HEK293 (cell line): ENCODE data around the gene PTTG1.

ENCODE experiments used
- CTCF ChIA-PET: fragments of 350-600 bp; formaldehyde crosslinking; extraction: SDS; loops from one replicate; lab custom pipeline; 2021; ENCODE audit warnings: antibody characterized with exemption; lab: Yijun Ruan, JAX
- POLR2A ChIA-PET: fragments of 300-600 bp; formaldehyde crosslinking; extraction: SDS; loops from one replicate; lab custom pipeline; 2020; ENCODE audit warnings: antibody characterized with exemption, inconsistent platforms; lab: Yijun Ruan, JAX
- H3K27ac ChIP-seq: fragments of 200-500 bp; sonication (Bioruptor generic); 2 replicates; pipeline ENCODE4 v1.5.1; 2014; ENCODE audit warnings: low read depth, low read length, control low read depth, inconsistent platforms; ENCODE audit errors: extremely low read depth
- H3K36me3 ChIP-seq, 2 experiments: fragments of 200-500 bp in 1 of 2; sonication (Bioruptor generic) in 1 of 2; 1 replicate in 1 of 2; 2 replicates in 1 of 2; pipeline ENCODE4 v1.5.1; 2014 to 2017; ENCODE audit warnings: inconsistent platforms in 2 of 2, low read length in 2 of 2; ENCODE audit not compliant: control insufficient read depth in 2 of 2, insufficient read depth in 1 of 2
- H3K4me1 ChIP-seq: fragments of 200-500 bp; sonication (Bioruptor generic); 2 replicates; pipeline ENCODE4 v1.5.1; 2014; ENCODE audit warnings: mild to moderate bottlenecking, low read length, inconsistent platforms; ENCODE audit not compliant: control insufficient read depth, insufficient read depth
- H3K4me3 ChIP-seq: 2 replicates; pipeline ENCODE4 v1.5.1; 2011; ENCODE audit warnings: low read depth, mild to moderate bottlenecking, control low read depth, low read length, moderate library complexity
- H3K9me3 ChIP-seq: fragments of 200-500 bp; sonication (Bioruptor generic); 2 replicates; pipeline ENCODE4 v1.5.1; 2014; ENCODE audit warnings: low read depth, low read length, inconsistent platforms; ENCODE audit not compliant: control insufficient read depth, insufficient read depth
- GFI1B ChIP-seq: fragments of 450-650 bp; formaldehyde crosslinking; IDR thresholded peaks from 2 replicates; pipeline ENCODE4 v1.5.1; 2016; ENCODE audit warnings: missing biosample characterization, missing genetic modification characterization
- IKZF3 ChIP-seq: fragments of 450-650 bp; IDR thresholded peaks from 2 replicates; pipeline ENCODE4 v1.5.0; 2018; ENCODE audit warnings: missing biosample characterization, mild to moderate bottlenecking, missing genetic modification characterization, moderate library complexity
- KLF8 ChIP-seq: fragments of 450-650 bp; formaldehyde crosslinking; IDR thresholded peaks from 2 replicates; pipeline ENCODE4 v1.5.1; 2016; ENCODE audit warnings: missing biosample characterization, missing genetic modification characterization
- REPIN1 ChIP-seq: fragments of 450-650 bp; formaldehyde crosslinking; IDR thresholded peaks from 2 replicates; pipeline ENCODE4 v1.5.1; 2017; ENCODE audit warnings: missing biosample characterization, missing genetic modification characterization, low read depth
- SCRT2 ChIP-seq: fragments of 450-650 bp; formaldehyde crosslinking; IDR thresholded peaks from 2 replicates; pipeline ENCODE4 v1.5.1; 2016; ENCODE audit warnings: missing biosample characterization, missing genetic modification characterization
- WT1 ChIP-seq: fragments of 450-650 bp; formaldehyde crosslinking; IDR thresholded peaks from 2 replicates; pipeline ENCODE4 v1.5.1; 2016; ENCODE audit warnings: missing biosample characterization, missing genetic modification characterization
- ZEB2 ChIP-seq: fragments of 450-650 bp; formaldehyde crosslinking; IDR thresholded peaks from 2 replicates; pipeline ENCODE4 v1.5.1; 2016; ENCODE audit warnings: missing biosample characterization, missing genetic modification characterization
- ZFP3 ChIP-seq: fragments of 450-650 bp; formaldehyde crosslinking; IDR thresholded peaks from 2 replicates; pipeline ENCODE4 v1.5.1; 2016; ENCODE audit warnings: low read depth, missing biosample characterization, missing genetic modification characterization
- ZNF311 ChIP-seq: fragments of 450-650 bp; formaldehyde crosslinking; IDR thresholded peaks from 2 replicates; pipeline ENCODE4 v1.5.1; 2017; ENCODE audit warnings: missing biosample characterization, missing genetic modification characterization, borderline replicate concordance
- ZNF335 ChIP-seq: fragments of 450-650 bp; formaldehyde crosslinking; conservative IDR thresholded peaks from 2 replicates; pipeline ENCODE4 v1.5.1; 2016; ENCODE audit warnings: missing biosample characterization, missing genetic modification characterization
- ZNF354C ChIP-seq: fragments of 450-650 bp; formaldehyde crosslinking; IDR thresholded peaks from 2 replicates; pipeline ENCODE4 v1.5.1; 2016; ENCODE audit warnings: missing biosample characterization, missing genetic modification characterization, low read depth, borderline replicate concordance
- ZNF404 ChIP-seq: fragments of 450-650 bp; formaldehyde crosslinking; IDR thresholded peaks from 2 replicates; pipeline ENCODE4 v1.5.1; 2017; ENCODE audit warnings: missing biosample characterization, missing genetic modification characterization
- ZNF549 ChIP-seq: fragments of 450-650 bp; IDR thresholded peaks from 2 replicates; pipeline ENCODE4 v1.5.1; 2018; ENCODE audit warnings: missing biosample characterization, missing genetic modification characterization, mild to moderate bottlenecking, inconsistent platforms, moderate library complexity
- ZNF629 ChIP-seq: fragments of 450-650 bp; formaldehyde crosslinking; IDR thresholded peaks from 2 replicates; pipeline ENCODE4 v1.5.1; 2017; ENCODE audit warnings: missing biosample characterization, missing genetic modification characterization
- ZNF777 ChIP-seq: fragments of 450-650 bp; formaldehyde crosslinking; IDR thresholded peaks from 2 replicates; pipeline ENCODE4 v1.5.1; 2017; ENCODE audit warnings: missing biosample characterization, missing genetic modification characterization, borderline replicate concordance
- ZNF837 ChIP-seq: fragments of 450-650 bp; formaldehyde crosslinking; IDR thresholded peaks from 2 replicates; pipeline ENCODE4 v1.5.1; 2016; ENCODE audit warnings: missing biosample characterization, missing genetic modification characterization
- ZSCAN16 ChIP-seq: fragments of 450-650 bp; formaldehyde crosslinking; IDR thresholded peaks from 2 replicates; pipeline ENCODE4 v1.5.1; 2016; ENCODE audit warnings: missing biosample characterization, missing genetic modification characterization
- TF ChIP-seq, protein P1 (sequence below): fragments of 450-650 bp; formaldehyde crosslinking; IDR thresholded peaks from 2 replicates; pipeline ENCODE4 v1.5.1; 2016; ENCODE audit warnings: missing biosample characterization, missing genetic modification characterization
- TF ChIP-seq, protein P2 (sequence below): fragments of 450-650 bp; formaldehyde crosslinking; IDR thresholded peaks from 2 replicates; pipeline ENCODE4 v1.5.1; 2016; ENCODE audit warnings: missing biosample characterization, missing genetic modification characterization
- TF ChIP-seq, protein P3 (sequence below): fragments of 450-650 bp; formaldehyde crosslinking; IDR thresholded peaks from 2 replicates; pipeline ENCODE4 v1.5.1; 2016; ENCODE audit warnings: missing biosample characterization, missing genetic modification characterization
- TF ChIP-seq, protein P4 (sequence below): fragments of 450-650 bp; formaldehyde crosslinking; optimal IDR thresholded peaks from 2 replicates; pipeline ENCODE3; 2016; ENCODE audit warnings: missing biosample characterization, mild to moderate bottlenecking, missing genetic modification characterization

Gene PTTG1

DNA sequence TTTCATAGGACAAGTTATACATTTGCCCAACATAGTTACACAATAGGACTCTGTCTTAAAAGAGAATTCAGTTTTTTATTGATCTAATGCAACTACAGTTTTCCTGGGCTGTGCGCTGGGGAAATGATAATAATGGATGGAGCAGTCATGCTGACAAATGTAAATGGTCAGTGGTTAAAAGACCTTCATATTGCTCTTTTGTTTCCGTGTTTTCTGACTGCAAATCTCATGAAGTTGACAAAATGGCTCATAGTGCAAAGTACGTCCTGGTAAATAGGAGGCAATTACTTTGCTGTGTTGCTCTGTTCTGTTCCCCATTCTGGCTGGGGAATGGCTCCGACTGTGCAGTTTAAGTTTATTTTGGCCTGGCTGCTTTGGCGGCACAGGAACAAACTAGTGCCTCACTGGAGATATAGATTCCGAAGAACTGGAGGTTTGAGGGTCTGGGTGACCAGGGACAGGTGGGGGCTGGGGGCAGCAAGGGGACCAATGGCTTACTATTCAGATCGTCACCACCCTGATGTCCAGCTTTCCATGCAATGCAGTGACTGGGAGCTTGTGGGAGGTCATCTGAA lies 54.3 kb downstream of the PTTG1 start:
- Histone ChIP-seq H3K9me3 (no peaks in the 10 kb centered on the region), H3K4me3 (no peak overlapping the region)
- CTCF ChIA-PET: interaction anchor here (0.6 to 0.7 kb wide), 2 partner anchors 37 kb away, joined by 3 to 4 read pairs; no protein-coding TSS in a partner anchor
- TF ChIP-seq, protein P1, sequence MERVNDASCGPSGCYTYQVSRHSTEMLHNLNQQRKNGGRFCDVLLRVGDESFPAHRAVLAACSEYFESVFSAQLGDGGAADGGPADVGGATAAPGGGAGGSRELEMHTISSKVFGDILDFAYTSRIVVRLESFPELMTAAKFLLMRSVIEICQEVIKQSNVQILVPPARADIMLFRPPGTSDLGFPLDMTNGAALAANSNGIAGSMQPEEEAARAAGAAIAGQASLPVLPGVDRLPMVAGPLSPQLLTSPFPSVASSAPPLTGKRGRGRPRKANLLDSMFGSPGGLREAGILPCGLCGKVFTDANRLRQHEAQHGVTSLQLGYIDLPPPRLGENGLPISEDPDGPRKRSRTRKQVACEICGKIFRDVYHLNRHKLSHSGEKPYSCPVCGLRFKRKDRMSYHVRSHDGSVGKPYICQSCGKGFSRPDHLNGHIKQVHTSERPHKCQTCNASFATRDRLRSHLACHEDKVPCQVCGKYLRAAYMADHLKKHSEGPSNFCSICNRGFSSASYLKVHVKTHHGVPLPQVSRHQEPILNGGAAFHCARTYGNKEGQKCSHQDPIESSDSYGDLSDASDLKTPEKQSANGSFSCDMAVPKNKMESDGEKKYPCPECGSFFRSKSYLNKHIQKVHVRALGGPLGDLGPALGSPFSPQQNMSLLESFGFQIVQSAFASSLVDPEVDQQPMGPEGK (tag by site-specific recombination): no peak
- TF ChIP-seq SCRT2 (no peak), ZNF311 (tag by site-specific recombination) (no peak), ZNF354C (tag by site-specific recombination) (no peak), ZNF837 (no peak), ZNF549 (tag by site-specific recombination) (no peak), ZEB2 (tag by site-specific recombination) (no peak), WT1 (tag by site-specific recombination) (no peak), ZFP3 (no peak), ZNF335 (no peak), ZSCAN16 (tag by site-specific recombination) (no peak), ZNF629 (tag by site-specific recombination) (no peak), ZNF404 (no peak), IKZF3 (tag by site-specific recombination) (no peak), ZNF777 (tag by site-specific recombination) (no peak)
- TF ChIP-seq, protein P2, sequence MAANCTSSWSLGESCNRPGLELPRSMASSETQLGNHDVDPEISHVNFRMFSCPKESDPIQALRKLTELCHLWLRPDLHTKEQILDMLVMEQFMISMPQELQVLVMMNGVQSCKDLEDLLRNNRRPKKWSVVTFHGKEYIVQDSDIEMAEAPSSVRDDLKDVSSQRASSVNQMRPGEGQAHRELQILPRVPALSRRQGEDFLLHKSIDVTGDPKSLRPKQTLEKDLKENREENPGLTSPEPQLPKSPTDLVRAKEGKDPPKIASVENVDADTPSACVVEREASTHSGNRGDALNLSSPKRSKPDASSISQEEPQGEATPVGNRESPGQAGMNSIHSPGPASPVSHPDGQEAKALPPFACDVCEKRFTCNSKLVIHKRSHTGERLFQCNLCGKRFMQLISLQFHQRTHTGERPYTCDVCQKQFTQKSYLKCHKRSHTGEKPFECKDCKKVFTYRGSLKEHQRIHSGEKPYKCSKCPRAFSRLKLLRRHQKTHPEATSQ: no peak
- TF ChIP-seq, protein P3, sequence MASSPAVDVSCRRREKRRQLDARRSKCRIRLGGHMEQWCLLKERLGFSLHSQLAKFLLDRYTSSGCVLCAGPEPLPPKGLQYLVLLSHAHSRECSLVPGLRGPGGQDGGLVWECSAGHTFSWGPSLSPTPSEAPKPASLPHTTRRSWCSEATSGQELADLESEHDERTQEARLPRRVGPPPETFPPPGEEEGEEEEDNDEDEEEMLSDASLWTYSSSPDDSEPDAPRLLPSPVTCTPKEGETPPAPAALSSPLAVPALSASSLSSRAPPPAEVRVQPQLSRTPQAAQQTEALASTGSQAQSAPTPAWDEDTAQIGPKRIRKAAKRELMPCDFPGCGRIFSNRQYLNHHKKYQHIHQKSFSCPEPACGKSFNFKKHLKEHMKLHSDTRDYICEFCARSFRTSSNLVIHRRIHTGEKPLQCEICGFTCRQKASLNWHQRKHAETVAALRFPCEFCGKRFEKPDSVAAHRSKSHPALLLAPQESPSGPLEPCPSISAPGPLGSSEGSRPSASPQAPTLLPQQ (tag by site-specific recombination): no peak
- TF ChIP-seq, all 188 proteins: peak for 0
- Histone ChIP-seq H3K4me1 (0 out of 2 replicates have a peak, but pooled peaks cover 3% of the 10 kb centered on the region), H3K36me3 (no peaks in the 10 kb centered on the region), H3K27ac (no peak overlapping the region)
- POLR2A ChIA-PET: interaction anchor here (0.6 kb wide), 1 partner anchor 1949 kb away, joined by 7 read pairs; no protein-coding TSS in a partner anchor

DNA sequence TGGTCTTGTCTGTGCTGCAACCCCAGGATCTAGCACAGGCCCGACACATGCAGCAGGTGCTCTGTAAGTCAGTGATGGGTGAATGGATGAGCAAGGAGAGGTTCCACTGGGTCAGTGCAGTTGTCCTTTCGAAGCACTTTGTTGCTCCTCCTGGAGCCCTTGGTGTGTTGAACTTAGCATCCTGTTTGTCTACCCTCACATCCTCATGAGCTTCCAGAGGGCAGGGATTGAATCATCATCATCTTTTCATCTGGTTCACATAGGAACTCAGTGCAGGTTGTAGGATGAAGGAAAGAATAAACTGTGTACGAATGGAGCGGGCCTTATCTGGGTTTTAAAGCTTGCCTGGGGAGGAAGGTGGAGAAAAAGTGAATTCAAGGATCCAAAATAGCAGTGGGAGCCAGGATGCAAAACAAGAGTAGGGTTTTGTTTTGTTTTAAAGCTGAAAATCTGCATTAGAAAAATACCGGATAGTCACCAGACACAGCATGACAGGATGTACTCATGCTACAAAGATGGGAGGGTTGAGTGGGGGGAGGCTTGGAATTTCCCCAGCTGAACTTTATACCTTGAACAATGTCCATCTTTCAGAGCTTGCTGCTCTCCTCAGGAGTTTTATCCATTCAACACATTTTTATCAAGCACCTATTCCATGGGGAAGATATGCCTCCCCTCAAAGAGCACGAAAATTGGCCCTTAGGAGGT lies 55.8 kb downstream of the PTTG1 start:
- CTCF ChIA-PET: interaction anchor here (1.5 kb wide), 1 partner anchor 38 kb away, joined by 8 read pairs; no protein-coding TSS in a partner anchor
- POLR2A ChIA-PET: no interaction called here
- H3K36me3 ChIP-seq: no peaks in the 10 kb centered on the region
- TF ChIP-seq, protein P4, sequence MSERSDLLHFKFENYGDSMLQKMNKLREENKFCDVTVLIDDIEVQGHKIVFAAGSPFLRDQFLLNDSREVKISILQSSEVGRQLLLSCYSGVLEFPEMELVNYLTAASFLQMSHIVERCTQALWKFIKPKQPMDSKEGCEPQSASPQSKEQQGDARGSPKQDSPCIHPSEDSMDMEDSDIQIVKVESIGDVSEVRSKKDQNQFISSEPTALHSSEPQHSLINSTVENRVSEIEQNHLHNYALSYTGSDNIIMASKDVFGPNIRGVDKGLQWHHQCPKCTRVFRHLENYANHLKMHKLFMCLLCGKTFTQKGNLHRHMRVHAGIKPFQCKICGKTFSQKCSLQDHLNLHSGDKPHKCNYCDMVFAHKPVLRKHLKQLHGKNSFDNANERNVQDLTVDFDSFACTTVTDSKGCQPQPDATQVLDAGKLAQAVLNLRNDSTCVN: no peak
- TF ChIP-seq GFI1B (tag by site-specific recombination): no peak
- no peak for TF ChIP-seq KLF8
- no peak for TF ChIP-seq REPIN1
- no peaks in the 10 kb centered on the region for H3K9me3 ChIP-seq
- no peak overlapping the region for H3K27ac ChIP-seq
- H3K4me3 ChIP-seq: no peak overlapping the region
- H3K4me1 ChIP-seq: no peaks in the 10 kb centered on the region
